Gastrocnemius medialis (tissue), 4 donors: ENCODE measurements around the gene BNC1.

Experiments
- CTCF ChIP-seq, 5 experiments: fragments of 450-650 bp in 3 of 5; fragments of 200-600 bp in 2 of 5; sonication (generic) in 2 of 5; IDR thresholded peaks in 4 of 5; conservative IDR thresholded peaks in 1 of 5; 1 replicate in 4 of 5; 2 replicates in 1 of 5; pipeline ENCODE4 v1.5.1; 2016 to 2019; ENCODE audit warnings: antibody characterized with exemption in 5 of 5, mild to moderate bottlenecking in 3 of 5, moderate library complexity in 3 of 5
- POLR2A ChIP-seq, 2 donors: fragments of 450-650 bp; IDR thresholded peaks; one replicate each; pipeline ENCODE4 v1.6.1; 2017; ENCODE audit warnings: antibody characterized with exemption in 2 of 2, mild to moderate bottlenecking in 2 of 2, moderate library complexity in 2 of 2

- TF ChIP-seq CTCF (IDR thresholded peaks at IDR 0.05 in 4 of 5, conservative IDR thresholded peaks at IDR 0.05 in 1 of 5): no peak
- no peak for TF ChIP-seq POLR2A (IDR thresholded peaks at IDR 0.05)
Observed at GRCh38 chr15:83275412-83275811, 9.1 kb downstream of the BNC1 start.
